ENCODE results near the gene VWA3B. TPM values are rescaled to one million over a fixed set of nuclear protein-coding genes. Genes with fewer than 3 reads are reported as not detected.

The VWA3B gene
- total RNA-seq, 1 experiment from 2014 or later = not detected

- no peak for DNase-seq
- Mint-ChIP-seq H3K4me1 (ENCODE audit: low read depth, unreplicated experiment) (no peaks in the 10 kb centered on the region), H3K36me3 (ENCODE audit: insufficient read depth, unreplicated experiment) (no peaks in the 10 kb centered on the region), H3K27me3 (ENCODE audit: unreplicated experiment) (peaks cover 13% of the 10 kb centered on the region), H3K9me3 (ENCODE audit: low read depth, unreplicated experiment) (peaks cover 6% of the 10 kb centered on the region), H3K4me3 (ENCODE audit: low read depth, unreplicated experiment) (no peak overlapping the region), H3K27ac (ENCODE audit: unreplicated experiment) (no peak overlapping the region)
- intact Hi-C loops (cut with micrococcal nuclease; ENCODE audit: unreplicated experiment) = no loop called here
- TF ChIP-seq CTCF (IDR thresholded peaks at IDR 0.05; ENCODE audit: unreplicated experiment) = no peak
- CTCF ChIA-PET = no interaction called here
- no TSS peak for BruUV-seq (replicated peaks)
These were observed 165.2 kb downstream of the VWA3B start for GRCh38 chr2:98252038-98252773.

GRCh38 chr2:98253461-98254070 lies 166.6 kb downstream of the VWA3B start:
- intact Hi-C loops (cut with micrococcal nuclease; ENCODE audit: unreplicated experiment) = no loop called here
- peaks cover 13% of the 10 kb centered on the region for H3K27me3 Mint-ChIP-seq (ENCODE audit: unreplicated experiment)
- H3K36me3 Mint-ChIP-seq (ENCODE audit: insufficient read depth, unreplicated experiment) = no peaks in the 10 kb centered on the region
- H3K27ac Mint-ChIP-seq (ENCODE audit: unreplicated experiment) = no peak overlapping the region
- no peaks in the 10 kb centered on the region for H3K4me1 Mint-ChIP-seq (ENCODE audit: low read depth, unreplicated experiment)
- peaks cover 3% of the 10 kb centered on the region for H3K9me3 Mint-ChIP-seq (ENCODE audit: low read depth, unreplicated experiment)
- BruUV-seq (replicated peaks) = no TSS peak
- no peak for TF ChIP-seq CTCF (IDR thresholded peaks at IDR 0.05; ENCODE audit: unreplicated experiment)
- CTCF ChIA-PET = interaction anchor here (1.4 kb wide), 1 partner anchor 16 kb away, joined by 3 read pairs; no protein-coding TSS in a partner anchor
- no peak for DNase-seq
- no peak overlapping the region for H3K4me3 Mint-ChIP-seq (ENCODE audit: low read depth, unreplicated experiment)

GRCh38 chr2:98254504-98255059 lies 167.6 kb downstream of the VWA3B start:
- DNase-seq = no peak
- Mint-ChIP-seq H3K4me1 (ENCODE audit: low read depth, unreplicated experiment) (no peaks in the 10 kb centered on the region), H3K4me3 (ENCODE audit: low read depth, unreplicated experiment) (no peak overlapping the region), H3K9me3 (ENCODE audit: low read depth, unreplicated experiment) (no peaks in the 10 kb centered on the region), H3K27ac (ENCODE audit: unreplicated experiment) (no peak overlapping the region), H3K36me3 (ENCODE audit: insufficient read depth, unreplicated experiment) (no peaks in the 10 kb centered on the region), H3K27me3 (ENCODE audit: unreplicated experiment) (peaks cover 22% of the 10 kb centered on the region)
- CTCF ChIA-PET = interaction anchor here (1.4 kb wide), 1 partner anchor 15 kb away, joined by 3 read pairs; no protein-coding TSS in a partner anchor
- BruUV-seq (replicated peaks) = no TSS peak
- no peak for TF ChIP-seq CTCF (IDR thresholded peaks at IDR 0.05; ENCODE audit: unreplicated experiment)
- intact Hi-C loops (cut with micrococcal nuclease; ENCODE audit: unreplicated experiment) = no loop called here

GRCh38 chr2:98258906-98259305 lies 171.9 kb downstream of the VWA3B start:
- H3K4me1 Mint-ChIP-seq (ENCODE audit: low read depth, unreplicated experiment) = no peaks in the 10 kb centered on the region
- no peak overlapping the region for H3K4me3 Mint-ChIP-seq (ENCODE audit: low read depth, unreplicated experiment)
- no peak for DNase-seq
- H3K27me3 Mint-ChIP-seq (ENCODE audit: unreplicated experiment) = peaks cover 31% of the 10 kb centered on the region
- intact Hi-C loops (cut with micrococcal nuclease; ENCODE audit: unreplicated experiment) = no loop called here
- H3K36me3 Mint-ChIP-seq (ENCODE audit: insufficient read depth, unreplicated experiment) = no peaks in the 10 kb centered on the region
- CTCF ChIA-PET = no interaction called here
- H3K9me3 Mint-ChIP-seq (ENCODE audit: low read depth, unreplicated experiment) = peaks cover 5% of the 10 kb centered on the region
- TF ChIP-seq CTCF (IDR thresholded peaks at IDR 0.05; ENCODE audit: unreplicated experiment) = no peak
- no TSS peak for BruUV-seq (replicated peaks)
- H3K27ac Mint-ChIP-seq (ENCODE audit: unreplicated experiment) = no peak overlapping the region
